Ishikawa (cell line): ENCODE data around the gene CNTNAP4.

Source experiments
- CEBPB ChIP-seq: IDR thresholded peaks from 2 replicates; pipeline ENCODE4 v1.6.1; 2012
- CREB1 ChIP-seq: IDR thresholded peaks from 2 replicates; pipeline ENCODE4 v1.6.1; 2012; ENCODE audit warnings: low read depth
- EGR1 ChIP-seq: IDR thresholded peaks from 2 replicates; pipeline ENCODE4 v1.6.1; 2012
- EP300 ChIP-seq: IDR thresholded peaks from 2 replicates; pipeline ENCODE4 v1.6.1; 2012; ENCODE audit warnings: borderline replicate concordance
- FOXM1 ChIP-seq: IDR thresholded peaks from 2 replicates; pipeline ENCODE4 v1.6.1; 2012; ENCODE audit warnings: low read depth, borderline replicate concordance
- MAX ChIP-seq: IDR thresholded peaks from 2 replicates; pipeline ENCODE4 v1.6.1; 2012
- NFIC ChIP-seq: IDR thresholded peaks from 2 replicates; pipeline ENCODE4 v1.6.1; 2012
- RAD21 ChIP-seq: IDR thresholded peaks from 2 replicates; pipeline ENCODE4 v1.6.1; 2012; ENCODE audit warnings: low read depth
- REST ChIP-seq: IDR thresholded peaks from 2 replicates; pipeline ENCODE4 v1.6.1; 2012; ENCODE audit warnings: low read depth, mild to moderate bottlenecking
- TAF1 ChIP-seq: IDR thresholded peaks from 2 replicates; pipeline ENCODE4 v1.6.1; 2012; ENCODE audit warnings: low read depth, mild to moderate bottlenecking
- TCF12 ChIP-seq: IDR thresholded peaks from 2 replicates; pipeline ENCODE4 v1.6.1; 2012; ENCODE audit warnings: low read depth
- TEAD4 ChIP-seq: IDR thresholded peaks from 2 replicates; pipeline ENCODE4 v1.6.1; 2012
- USF1 ChIP-seq: IDR thresholded peaks from 2 replicates; pipeline ENCODE4 v1.6.1; 2012
- YY1 ChIP-seq: IDR thresholded peaks from 2 replicates; pipeline ENCODE4 v1.6.1; 2012; ENCODE audit warnings: low read depth
- ZBTB7A ChIP-seq: IDR thresholded peaks from 2 replicates; pipeline ENCODE4 v1.6.1; 2012; ENCODE audit warnings: low read depth

The CNTNAP4 gene

GRCh38 chr16:76502063-76502462 lies 224.9 kb downstream of the CNTNAP4 start:
- no peak for TF ChIP-seq TAF1
- TF ChIP-seq EP300, result no peak
- TF ChIP-seq NFIC, result no peak
- no peak for TF ChIP-seq EGR1
- no peak for TF ChIP-seq CREB1
- TF ChIP-seq YY1, result no peak

- TF ChIP-seq YY1 (no peak), ZBTB7A (no peak), USF1 (no peak), TEAD4 (no peak), MAX (no peak), EP300 (no peak), NFIC (no peak), RAD21 (no peak), REST (no peak), TAF1 (no peak), EGR1 (no peak), FOXM1 (no peak), TCF12 (no peak), CEBPB (no peak), CREB1 (no peak)
Observed at GRCh38 chr16:76502555-76502954, 225.4 kb downstream of the CNTNAP4 start.

- no peak for TF ChIP-seq USF1
- TF ChIP-seq YY1, result no peak
- no peak for TF ChIP-seq EGR1
- TF ChIP-seq NFIC, result no peak
- TF ChIP-seq REST, result no peak
- no peak for TF ChIP-seq TCF12
Observed at GRCh38 chr16:76503091-76503490, 225.9 kb downstream of the CNTNAP4 start.

GRCh38 chr16:76511203-76511602 lies 234.0 kb downstream of the CNTNAP4 start:
- no peak for TF ChIP-seq MAX

GRCh38 chr16:76518781-76519180 lies 241.6 kb downstream of the CNTNAP4 start:
- no peak for TF ChIP-seq CEBPB
- no peak for TF ChIP-seq NFIC
- no peak for TF ChIP-seq YY1
- no peak for TF ChIP-seq TAF1
- TF ChIP-seq RAD21, result no peak
- no peak for TF ChIP-seq TEAD4
- TF ChIP-seq EP300, result no peak
- no peak for TF ChIP-seq ZBTB7A
- no peak for TF ChIP-seq TCF12
- TF ChIP-seq MAX, result no peak
- no peak for TF ChIP-seq USF1
- no peak for TF ChIP-seq FOXM1
- no peak for TF ChIP-seq CREB1

- no peak for TF ChIP-seq RAD21
- TF ChIP-seq TCF12, result no peak
- no peak for TF ChIP-seq NFIC
- no peak for TF ChIP-seq REST
- no peak for TF ChIP-seq EP300
- no peak for TF ChIP-seq MAX
Observed at GRCh38 chr16:76524356-76524755, 247.2 kb downstream of the CNTNAP4 start.
